Measurements from ENCODE around the gene LINC00305.

LINC00305 gene

DNA sequence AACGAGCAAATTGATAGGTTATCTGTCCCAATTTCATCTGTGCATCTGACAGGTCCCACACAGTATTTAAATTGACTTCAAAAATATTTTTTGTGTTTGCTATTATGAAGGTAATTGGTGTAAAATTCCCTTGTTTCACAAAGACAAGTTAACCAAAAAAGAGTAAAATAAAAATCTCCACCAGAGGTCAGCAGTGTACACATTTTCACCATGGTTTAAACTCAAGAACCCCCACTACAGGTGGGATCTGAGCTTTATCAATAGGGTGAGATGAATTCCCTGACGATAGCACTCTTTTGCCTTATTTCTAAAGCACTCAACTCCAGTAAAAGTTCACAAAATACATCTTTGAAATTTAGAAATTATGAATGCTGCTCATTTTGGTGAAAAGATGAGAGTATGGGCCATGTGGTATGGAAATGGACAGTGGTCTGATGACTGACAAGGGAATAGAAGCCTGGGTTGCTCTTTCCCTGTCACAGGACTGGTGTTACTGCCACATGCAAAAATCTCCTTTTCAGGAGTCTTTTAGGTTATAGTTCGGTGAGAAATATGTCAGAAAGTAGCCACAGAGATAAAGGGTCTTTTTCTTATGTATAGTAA, 111.0 kb downstream of the LINC00305 start:
- no peak overlapping the region for H3K27ac Mint-ChIP-seq

DNA sequence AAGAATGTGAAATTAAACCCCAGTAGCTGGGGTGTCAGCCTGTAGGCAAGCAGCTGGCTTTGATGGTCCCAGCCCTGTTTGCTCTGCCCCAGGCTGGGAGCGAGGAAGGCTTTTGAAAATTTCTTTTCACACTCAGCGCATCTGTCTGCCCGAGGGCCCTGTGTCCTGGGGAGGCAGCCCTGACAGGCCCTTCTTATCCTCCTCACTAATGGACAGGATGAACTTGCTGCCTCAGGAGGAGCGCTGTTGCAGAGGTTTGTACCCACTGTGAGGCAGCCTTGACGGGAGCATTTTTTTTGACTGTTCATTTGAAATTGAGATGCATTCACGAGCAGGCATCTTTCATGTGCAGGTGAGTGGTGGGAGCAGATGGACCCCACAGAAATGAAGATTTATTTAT, 116.6 kb downstream of the LINC00305 start:
- Mint-ChIP-seq H3K27ac (no peak overlapping the region), H3K9me3 (no peaks in the 10 kb centered on the region), H3K4me1 (ENCODE audit: low read depth) (no peaks in the 10 kb centered on the region), H3K4me3 (no peak overlapping the region), H3K36me3 (ENCODE audit: low read depth) (no peaks in the 10 kb centered on the region), H3K27me3 (no peaks in the 10 kb centered on the region)
- intact Hi-C loops (cut with micrococcal nuclease), result loop anchor here (10.0 kb wide), 1 partner anchor 372 kb away; no protein-coding TSS in a partner anchor

More for the DNA sequence above, 111.0 kb downstream of the LINC00305 start:
- H3K9me3 Mint-ChIP-seq, result peaks cover 8% of the 10 kb centered on the region
- no peaks in the 10 kb centered on the region for H3K36me3 Mint-ChIP-seq (ENCODE audit: low read depth)
- intact Hi-C loops (cut with micrococcal nuclease), result loop anchor here (5.0 to 10.0 kb wide), 2 partner anchors 367 to 1054 kb away; no protein-coding TSS in a partner anchor
- H3K27me3 Mint-ChIP-seq, result no peaks in the 10 kb centered on the region
- no peak overlapping the region for H3K4me3 Mint-ChIP-seq
- no peaks in the 10 kb centered on the region for H3K4me1 Mint-ChIP-seq (ENCODE audit: low read depth)

DNA sequence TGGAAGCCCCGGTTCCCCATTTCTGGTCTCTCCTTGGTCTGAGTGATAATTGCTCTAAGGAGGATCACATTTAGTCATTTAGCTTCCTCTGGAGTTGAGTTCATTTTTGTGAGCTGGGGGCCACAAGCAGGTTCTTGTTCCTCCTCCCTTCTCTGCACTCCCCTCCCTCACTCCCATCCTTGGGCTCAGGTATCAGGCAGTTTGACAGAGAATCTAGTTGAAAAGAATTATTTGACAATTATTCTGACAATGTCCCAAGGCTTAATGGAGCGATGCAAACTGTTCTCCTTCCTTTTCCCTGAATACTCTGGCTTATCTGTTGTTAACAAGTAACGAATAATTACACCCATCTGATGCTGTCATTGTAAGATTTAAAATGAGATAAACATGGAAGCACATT, 117.5 kb downstream of the LINC00305 start:
- intact Hi-C loops (cut with micrococcal nuclease), result loop anchor here (10.0 kb wide), 1 partner anchor 373 kb away; no protein-coding TSS in a partner anchor
- no peak overlapping the region for H3K27ac Mint-ChIP-seq
- no peaks in the 10 kb centered on the region for H3K27me3 Mint-ChIP-seq
- no peaks in the 10 kb centered on the region for H3K4me1 Mint-ChIP-seq (ENCODE audit: low read depth)
- H3K36me3 Mint-ChIP-seq (ENCODE audit: low read depth), result no peaks in the 10 kb centered on the region
- H3K4me3 Mint-ChIP-seq, result no peak overlapping the region
- H3K9me3 Mint-ChIP-seq, result no peaks in the 10 kb centered on the region
